ENCODE data around the gene TTC7B. TPM values are rescaled to one million over a fixed set of nuclear protein-coding genes. Genes with fewer than 3 reads are reported as not detected.

The TTC7B gene
- total RNA-seq, 4 donors from 2014 or later, result 3.3 to 18.1 (median 10.0) TPM

GRCh38 chr14:90641168-90641567 lies 175.1 kb downstream of the TTC7B start:
- peak overlapping the region in 3 of 4 donors; percentile 8 to 50 (median 45) for H3K27ac ChIP-seq
- peaks cover 0 to 21% (median 12%) of the 10 kb centered on the region in 3 donors for H3K4me1 ChIP-seq
- WGBS, 2 donors, result 68 to 74% methylated on average over 3 of the region's 3 CpGs
- H3K9me3 ChIP-seq, result no peaks in the 10 kb centered on the region
- intact Hi-C loops (cut with DNase I), result no loop called here
- DNase-seq, result no peak
- no peaks in the 10 kb centered on the region for H3K27me3 ChIP-seq
- H3K36me3 ChIP-seq, result peaks cover 0 to 10% (median 0%) of the 10 kb centered on the region in 3 donors
- H3K4me3 ChIP-seq, result no peak overlapping the region
- TF ChIP-seq POLR2A (IDR thresholded peaks at IDR 0.05) (no peak), CTCF (IDR thresholded peaks at IDR 0.05) (no peak)

- peaks cover 0 to 7% (median 0%) of the 10 kb centered on the region in 3 donors for H3K36me3 ChIP-seq
- intact Hi-C loops (cut with DNase I), result no loop called here
- H3K4me3 ChIP-seq, result no peak overlapping the region
- no peaks in the 10 kb centered on the region for H3K27me3 ChIP-seq
- peaks cover 0 to 6% (median 0%) of the 10 kb centered on the region in 3 donors for H3K4me1 ChIP-seq
- H3K9me3 ChIP-seq, result no peaks in the 10 kb centered on the region
- no peak for DNase-seq
- TF ChIP-seq POLR2A (IDR thresholded peaks at IDR 0.05), result no peak
- TF ChIP-seq CTCF (IDR thresholded peaks at IDR 0.05), result no peak
- H3K27ac ChIP-seq, result no peak overlapping the region
- WGBS, 2 donors, result 87 to 91% methylated on average over 9 of the region's 9 CpGs
Observed at GRCh38 chr14:90639641-90640040, 176.6 kb downstream of the TTC7B start.

GRCh38 chr14:90632871-90633270 lies 183.4 kb downstream of the TTC7B start:
- 85 to 90% methylated on average over 2 of the region's 2 CpGs for WGBS, 2 donors
- intact Hi-C loops (cut with DNase I), result no loop called here
- Histone ChIP-seq H3K36me3 (no peaks in the 10 kb centered on the region), H3K4me3 (no peak overlapping the region), H3K9me3 (no peaks in the 10 kb centered on the region), H3K27me3 (no peaks in the 10 kb centered on the region), H3K27ac (no peak overlapping the region), H3K4me1 (peaks cover 18 to 29% (median 22%) of the 10 kb centered on the region in 3 donors)
- TF ChIP-seq POLR2A (IDR thresholded peaks at IDR 0.05) (no peak), CTCF (IDR thresholded peaks at IDR 0.05) (no peak)
- no peak for DNase-seq

GRCh38 chr14:90632451-90632850 lies 183.8 kb downstream of the TTC7B start:
- intact Hi-C loops (cut with DNase I), result no loop called here
- Histone ChIP-seq H3K4me1 (peaks cover 22 to 33% (median 27%) of the 10 kb centered on the region in 3 donors), H3K4me3 (no peak overlapping the region), H3K36me3 (no peaks in the 10 kb centered on the region), H3K27ac (no peak overlapping the region), H3K9me3 (no peaks in the 10 kb centered on the region), H3K27me3 (no peaks in the 10 kb centered on the region)
- TF ChIP-seq POLR2A (IDR thresholded peaks at IDR 0.05), result no peak
- TF ChIP-seq CTCF (IDR thresholded peaks at IDR 0.05), result no peak
- WGBS, 2 donors, result 88 to 90% methylated on average over 3 of the region's 3 CpGs
- no peak for DNase-seq

- Histone ChIP-seq H3K27ac (peak overlapping the region; percentile 33 to 64 (median 58)), H3K36me3 (no peaks in the 10 kb centered on the region), H3K9me3 (no peaks in the 10 kb centered on the region), H3K4me1 (peaks cover 39 to 55% (median 42%) of the 10 kb centered on the region in 3 donors), H3K4me3 (no peak overlapping the region), H3K27me3 (no peaks in the 10 kb centered on the region)
- intact Hi-C loops (cut with DNase I), result no loop called here
- DNase-seq, result no peak
- TF ChIP-seq CTCF (IDR thresholded peaks at IDR 0.05) (no peak), POLR2A (IDR thresholded peaks at IDR 0.05) (no peak)
- 50 to 55% methylated on average over 7 to 12 of the region's 12 CpGs for WGBS, 2 donors
Observed at GRCh38 chr14:90630171-90630806, 185.9 kb downstream of the TTC7B start.

All from esophagus squamous epithelium (tissue), 5 donors.